Uterus (tissue), 2 donors: ENCODE data around the gene B3GALT5.

Experiments
- POLR2A ChIP-seq, 2 donors: fragments of 450-650 bp; IDR thresholded peaks; one replicate each; pipeline ENCODE4 v1.6.1; 2016; ENCODE audit warnings: antibody characterized with exemption in 2 of 2, mild to moderate bottlenecking in 1 of 2, moderate library complexity in 1 of 2
- TF ChIP-seq, protein P1 (sequence below), 4 experiments: fragments of 200-600 bp in 2 of 4; fragments of 450-650 bp in 2 of 4; sonication (generic) in 2 of 4; IDR thresholded peaks; one replicate each; pipeline ENCODE4 v1.5.1; 2016 to 2019; ENCODE audit warnings: antibody characterized with exemption in 4 of 4, mild to moderate bottlenecking in 2 of 4, moderate library complexity in 1 of 4

DNA sequence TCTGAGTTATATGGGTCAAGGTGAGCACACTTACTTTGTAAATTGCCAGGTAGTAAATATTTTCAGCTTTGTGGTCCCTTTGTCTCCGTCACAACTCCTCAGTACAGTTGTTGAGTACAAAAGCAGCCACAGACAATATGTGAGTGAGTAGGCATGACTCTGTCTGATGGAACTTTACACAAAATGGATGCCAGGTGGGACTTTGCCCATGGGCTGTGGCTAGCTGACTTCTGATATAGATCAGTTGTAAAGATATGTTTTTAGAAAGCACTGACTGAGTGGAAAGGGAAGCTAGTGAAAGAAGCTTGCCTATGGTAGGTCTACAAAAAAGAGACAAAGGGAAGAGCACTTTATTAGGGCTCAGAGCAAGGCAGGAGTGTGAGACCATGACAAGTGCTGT is 109.1 kb downstream of the B3GALT5 start:
- TF ChIP-seq, protein P1, sequence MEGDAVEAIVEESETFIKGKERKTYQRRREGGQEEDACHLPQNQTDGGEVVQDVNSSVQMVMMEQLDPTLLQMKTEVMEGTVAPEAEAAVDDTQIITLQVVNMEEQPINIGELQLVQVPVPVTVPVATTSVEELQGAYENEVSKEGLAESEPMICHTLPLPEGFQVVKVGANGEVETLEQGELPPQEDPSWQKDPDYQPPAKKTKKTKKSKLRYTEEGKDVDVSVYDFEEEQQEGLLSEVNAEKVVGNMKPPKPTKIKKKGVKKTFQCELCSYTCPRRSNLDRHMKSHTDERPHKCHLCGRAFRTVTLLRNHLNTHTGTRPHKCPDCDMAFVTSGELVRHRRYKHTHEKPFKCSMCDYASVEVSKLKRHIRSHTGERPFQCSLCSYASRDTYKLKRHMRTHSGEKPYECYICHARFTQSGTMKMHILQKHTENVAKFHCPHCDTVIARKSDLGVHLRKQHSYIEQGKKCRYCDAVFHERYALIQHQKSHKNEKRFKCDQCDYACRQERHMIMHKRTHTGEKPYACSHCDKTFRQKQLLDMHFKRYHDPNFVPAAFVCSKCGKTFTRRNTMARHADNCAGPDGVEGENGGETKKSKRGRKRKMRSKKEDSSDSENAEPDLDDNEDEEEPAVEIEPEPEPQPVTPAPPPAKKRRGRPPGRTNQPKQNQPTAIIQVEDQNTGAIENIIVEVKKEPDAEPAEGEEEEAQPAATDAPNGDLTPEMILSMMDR (IDR thresholded peaks at IDR 0.05), result no peak
- TF ChIP-seq POLR2A (IDR thresholded peaks at IDR 0.05), result no peak
